ENCODE data around the gene MMP28.

The MMP28 gene

GRCh38 chr17:35723735-35724134, 71.7 kb downstream of the MMP28 start:
- no peak for DNase-seq (ENCODE audit: insufficient read length, low spot score)
- TF ChIP-seq CTCF (IDR thresholded peaks at IDR 0.05; ENCODE audit: insufficient read depth, missing control alignments), result no peak
- FAIRE-seq, result no peak

DNA sequence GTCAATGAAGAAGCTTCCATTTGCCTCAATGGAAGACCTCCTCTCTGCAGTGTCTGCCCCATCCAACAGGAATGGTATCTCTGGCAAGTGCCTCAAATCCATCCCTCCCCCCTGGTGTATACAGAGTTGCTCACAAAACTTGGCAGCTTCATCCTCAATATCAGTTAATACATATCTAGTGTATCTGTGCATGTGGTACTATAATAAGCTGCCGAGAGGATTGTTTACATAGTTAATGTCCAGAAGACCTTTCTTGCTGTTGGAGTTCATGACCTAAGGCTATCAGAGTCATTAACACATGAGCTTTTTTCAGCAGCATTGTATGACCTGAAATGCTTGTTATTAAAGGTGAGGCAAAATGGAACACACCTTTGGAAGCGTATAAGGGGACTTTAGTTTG, 78.0 kb downstream of the MMP28 start:
- TF ChIP-seq CTCF (IDR thresholded peaks at IDR 0.05; ENCODE audit: insufficient read depth, missing control alignments), result no peak
- FAIRE-seq, result no peak
- no peak for DNase-seq (ENCODE audit: insufficient read length, low spot score)

DNA sequence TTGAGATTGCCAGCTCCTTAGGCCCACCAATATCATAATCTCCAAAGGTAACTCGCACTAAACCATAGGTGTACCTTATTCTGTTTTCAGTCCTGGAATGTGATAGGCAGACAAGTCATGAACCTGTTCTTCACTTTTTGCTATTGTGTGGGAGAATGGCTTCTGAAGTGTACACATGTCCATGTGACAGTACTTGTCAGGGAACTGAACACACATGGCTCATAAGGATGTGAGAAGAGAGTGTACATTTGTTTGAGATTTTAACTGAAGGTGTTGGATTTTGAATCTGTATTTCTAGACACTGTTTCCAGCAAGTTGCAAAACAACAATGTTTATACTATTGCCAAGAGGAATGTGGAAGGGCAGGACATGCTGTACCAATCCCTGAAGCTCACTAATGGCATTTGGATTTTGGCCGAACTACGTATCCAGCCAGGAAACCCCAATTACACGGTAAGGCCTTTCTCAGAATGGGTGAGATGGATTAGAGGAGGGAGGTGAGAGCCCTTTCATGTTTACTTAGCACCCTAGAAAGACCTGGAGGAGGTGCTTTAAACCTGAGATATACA, 78.5 kb downstream of the MMP28 start:
- FAIRE-seq (no peak), DNase-seq (ENCODE audit: insufficient read length, low spot score) (no peak)
- no peak for TF ChIP-seq CTCF (IDR thresholded peaks at IDR 0.05; ENCODE audit: insufficient read depth, missing control alignments)

GRCh38 chr17:35716173-35716572, 79.3 kb downstream of the MMP28 start:
- FAIRE-seq, result no peak
- DNase-seq (ENCODE audit: insufficient read length, low spot score), result no peak
- TF ChIP-seq CTCF (IDR thresholded peaks at IDR 0.05; ENCODE audit: insufficient read depth, missing control alignments), result no peak

All from D721Med (cell line).